ENCODE data around the gene ARSH. TPM values are rescaled to one million over a fixed set of nuclear protein-coding genes. Genes with fewer than 3 reads are reported as not detected.

The ARSH gene
- total RNA-seq, 2 experiments from 2014 or later, result not detected

- H3K4me3 Mint-ChIP-seq, result no peak overlapping the region
- DNase-seq (peak; percentile 23), ATAC-seq (peak; percentile 64)
- intact Hi-C loops (cut with micrococcal nuclease), result no loop called here
- no peaks in the 10 kb centered on the region for H3K9me3 Mint-ChIP-seq
- no peaks in the 10 kb centered on the region for H3K36me3 Mint-ChIP-seq (ENCODE audit: low read depth)
- ChIA-PET CTCF (no interaction called here), POLR2A (no interaction called here)
- H3K4me1 Mint-ChIP-seq (ENCODE audit: low read depth), result peaks cover 7% of the 10 kb centered on the region
- TF ChIP-seq CTCF (IDR thresholded peaks at IDR 0.05), result no peak
- H3K27ac Mint-ChIP-seq, result no peak overlapping the region
- H3K27me3 Mint-ChIP-seq, result no peaks in the 10 kb centered on the region
Measured at GRCh38 chrX:2965965-2966364, 40.4 kb upstream of the ARSH start.

- intact Hi-C loops (cut with micrococcal nuclease), result no loop called here
- TF ChIP-seq CTCF (IDR thresholded peaks at IDR 0.05), result no peak
- Mint-ChIP-seq H3K4me3 (no peak overlapping the region), H3K27ac (no peak overlapping the region), H3K4me1 (ENCODE audit: low read depth) (peaks cover 7% of the 10 kb centered on the region), H3K36me3 (ENCODE audit: low read depth) (no peaks in the 10 kb centered on the region), H3K9me3 (no peaks in the 10 kb centered on the region), H3K27me3 (no peaks in the 10 kb centered on the region)
- ATAC-seq (no peak), DNase-seq (no peak)
- ChIA-PET CTCF (no interaction called here), POLR2A (no interaction called here)
Measured at GRCh38 chrX:2967012-2967411, 39.3 kb upstream of the ARSH start.

- intact Hi-C loops (cut with micrococcal nuclease), result no loop called here
- ChIA-PET POLR2A (no interaction called here), CTCF (no interaction called here)
- Mint-ChIP-seq H3K4me1 (ENCODE audit: low read depth) (peaks cover 7% of the 10 kb centered on the region), H3K27ac (no peak overlapping the region), H3K9me3 (no peaks in the 10 kb centered on the region), H3K36me3 (ENCODE audit: low read depth) (no peaks in the 10 kb centered on the region), H3K27me3 (no peaks in the 10 kb centered on the region), H3K4me3 (no peak overlapping the region)
- no peak for DNase-seq
- TF ChIP-seq CTCF (IDR thresholded peaks at IDR 0.05), result no peak
- no peak for ATAC-seq
Measured at GRCh38 chrX:2967584-2967983, 38.8 kb upstream of the ARSH start.

- DNase-seq (peak; percentile 41), ATAC-seq (peak; percentile 90)
- Mint-ChIP-seq H3K4me3 (peak overlapping the region; percentile 32), H3K27ac (no peak overlapping the region), H3K4me1 (ENCODE audit: low read depth) (peaks cover 7% of the 10 kb centered on the region), H3K36me3 (ENCODE audit: low read depth) (no peaks in the 10 kb centered on the region), H3K9me3 (no peaks in the 10 kb centered on the region), H3K27me3 (no peaks in the 10 kb centered on the region)
- ChIA-PET CTCF (no interaction called here), POLR2A (no interaction called here)
- TF ChIP-seq CTCF (IDR thresholded peaks at IDR 0.05), result no peak
- intact Hi-C loops (cut with micrococcal nuclease), result no loop called here
Measured at GRCh38 chrX:2967998-2968909, 38.1 kb upstream of the ARSH start.

- no peaks in the 10 kb centered on the region for H3K27me3 Mint-ChIP-seq
- no peak for ATAC-seq
- DNase-seq, result no peak
- H3K9me3 Mint-ChIP-seq, result no peaks in the 10 kb centered on the region
- H3K4me1 Mint-ChIP-seq (ENCODE audit: low read depth), result peaks cover 7% of the 10 kb centered on the region
- POLR2A ChIA-PET, result no interaction called here
- H3K27ac Mint-ChIP-seq, result no peak overlapping the region
- H3K4me3 Mint-ChIP-seq, result no peak overlapping the region
- intact Hi-C loops (cut with micrococcal nuclease), result no loop called here
- CTCF ChIA-PET, result no interaction called here
- no peak for TF ChIP-seq CTCF (IDR thresholded peaks at IDR 0.05)
- H3K36me3 Mint-ChIP-seq (ENCODE audit: low read depth), result no peaks in the 10 kb centered on the region
Measured at GRCh38 chrX:2969021-2969420, 37.3 kb upstream of the ARSH start.
